ENCODE measurements around the gene GRIN2A.

Gene GRIN2A

DNA sequence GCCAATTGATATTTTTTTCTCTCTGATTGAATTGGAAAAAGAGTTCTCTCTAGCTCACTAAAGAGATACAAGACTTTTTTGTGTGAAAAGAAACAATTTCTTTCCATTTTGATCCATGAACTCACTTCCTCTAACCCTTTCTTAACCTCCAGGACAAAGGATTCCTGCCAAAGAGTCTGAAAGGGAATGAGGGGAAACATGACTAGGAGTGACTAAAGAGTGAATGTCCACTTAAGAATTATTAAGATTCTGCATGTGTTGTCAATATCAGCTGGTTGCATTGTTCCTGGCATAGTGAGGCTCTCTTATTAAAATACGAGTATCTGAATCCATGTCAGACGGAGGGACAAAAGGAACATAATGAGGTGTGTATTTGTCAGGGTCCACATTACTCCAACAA lies 344.7 kb downstream of the GRIN2A start:
- TF ChIP-seq, protein P1, sequence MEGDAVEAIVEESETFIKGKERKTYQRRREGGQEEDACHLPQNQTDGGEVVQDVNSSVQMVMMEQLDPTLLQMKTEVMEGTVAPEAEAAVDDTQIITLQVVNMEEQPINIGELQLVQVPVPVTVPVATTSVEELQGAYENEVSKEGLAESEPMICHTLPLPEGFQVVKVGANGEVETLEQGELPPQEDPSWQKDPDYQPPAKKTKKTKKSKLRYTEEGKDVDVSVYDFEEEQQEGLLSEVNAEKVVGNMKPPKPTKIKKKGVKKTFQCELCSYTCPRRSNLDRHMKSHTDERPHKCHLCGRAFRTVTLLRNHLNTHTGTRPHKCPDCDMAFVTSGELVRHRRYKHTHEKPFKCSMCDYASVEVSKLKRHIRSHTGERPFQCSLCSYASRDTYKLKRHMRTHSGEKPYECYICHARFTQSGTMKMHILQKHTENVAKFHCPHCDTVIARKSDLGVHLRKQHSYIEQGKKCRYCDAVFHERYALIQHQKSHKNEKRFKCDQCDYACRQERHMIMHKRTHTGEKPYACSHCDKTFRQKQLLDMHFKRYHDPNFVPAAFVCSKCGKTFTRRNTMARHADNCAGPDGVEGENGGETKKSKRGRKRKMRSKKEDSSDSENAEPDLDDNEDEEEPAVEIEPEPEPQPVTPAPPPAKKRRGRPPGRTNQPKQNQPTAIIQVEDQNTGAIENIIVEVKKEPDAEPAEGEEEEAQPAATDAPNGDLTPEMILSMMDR (IDR thresholded peaks at IDR 0.05; ENCODE audit: low read depth, low read length) = no peak

DNA sequence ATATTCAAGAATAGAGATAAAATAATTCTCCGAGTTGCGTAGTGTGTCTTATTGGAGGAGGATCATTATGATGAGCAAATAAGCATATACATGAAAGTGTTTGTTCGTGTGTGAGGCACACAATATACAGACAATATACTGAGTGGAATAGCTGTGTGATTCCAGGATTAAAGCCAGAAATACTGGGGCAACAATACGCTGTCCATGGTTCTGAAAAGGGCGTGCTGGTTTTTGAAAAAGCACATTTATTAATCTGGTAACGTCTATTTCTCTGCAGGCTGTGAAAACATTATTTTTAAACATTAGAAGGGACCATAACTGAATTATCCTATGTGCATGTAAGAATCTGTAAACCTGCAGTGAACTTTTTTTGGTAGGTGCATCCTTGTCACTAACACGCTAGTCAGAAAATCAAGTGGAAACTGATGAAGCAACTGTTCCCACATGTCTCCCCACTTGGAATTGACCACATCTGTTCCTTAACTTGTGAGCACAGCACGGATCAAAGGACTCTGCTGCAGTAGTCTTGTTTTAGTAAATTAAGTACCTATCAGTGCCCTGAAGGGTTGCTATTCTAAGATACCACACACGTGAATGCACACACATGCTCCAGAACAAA lies 346.0 kb downstream of the GRIN2A start:
- TF ChIP-seq, protein P1 (IDR thresholded peaks at IDR 0.05; ENCODE audit: low read depth, low read length) = no peak
- no peak overlapping the region for H3K4me3 ChIP-seq (ENCODE audit: low read depth, low read length)

More for the DNA sequence above, 344.7 kb downstream of the GRIN2A start:
- H3K4me3 ChIP-seq (ENCODE audit: low read depth, low read length) = no peak overlapping the region

DNA sequence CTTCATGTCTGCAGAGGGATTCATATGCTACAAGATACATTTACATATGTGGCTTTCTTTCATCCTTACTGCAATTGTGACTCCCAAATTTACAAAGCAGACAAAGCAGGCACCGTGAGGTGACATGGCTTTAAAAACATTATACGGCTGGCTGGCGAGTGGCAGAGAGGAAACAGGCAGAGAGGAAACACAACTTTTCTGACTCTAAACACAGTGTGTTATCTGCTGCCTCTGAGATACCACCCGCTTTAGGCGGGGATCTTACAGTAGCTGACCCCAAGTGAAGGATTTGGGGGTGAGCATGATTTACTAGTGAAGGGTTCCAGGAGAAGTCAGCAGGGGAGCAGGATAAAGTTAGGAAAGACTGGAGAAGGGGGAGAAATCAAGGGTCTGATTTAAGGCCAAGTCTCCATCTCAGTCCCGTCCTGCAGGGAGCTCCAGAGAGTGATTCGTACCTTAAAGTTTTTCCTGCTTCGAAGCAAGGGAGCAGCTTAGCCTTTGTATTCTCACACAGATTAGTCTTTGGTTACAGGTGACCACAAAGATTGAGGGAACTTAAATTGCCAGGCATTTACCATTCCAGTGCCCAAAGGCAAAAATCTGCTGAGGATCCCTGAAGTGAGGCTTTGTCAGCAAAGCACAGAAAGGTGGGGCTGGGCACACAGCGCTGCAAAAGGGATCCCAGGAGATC lies 355.0 kb downstream of the GRIN2A start:
- no peak overlapping the region for H3K4me3 ChIP-seq (ENCODE audit: low read depth, low read length)
- TF ChIP-seq, protein P1 (IDR thresholded peaks at IDR 0.05; ENCODE audit: low read depth, low read length) = no peak

DNA sequence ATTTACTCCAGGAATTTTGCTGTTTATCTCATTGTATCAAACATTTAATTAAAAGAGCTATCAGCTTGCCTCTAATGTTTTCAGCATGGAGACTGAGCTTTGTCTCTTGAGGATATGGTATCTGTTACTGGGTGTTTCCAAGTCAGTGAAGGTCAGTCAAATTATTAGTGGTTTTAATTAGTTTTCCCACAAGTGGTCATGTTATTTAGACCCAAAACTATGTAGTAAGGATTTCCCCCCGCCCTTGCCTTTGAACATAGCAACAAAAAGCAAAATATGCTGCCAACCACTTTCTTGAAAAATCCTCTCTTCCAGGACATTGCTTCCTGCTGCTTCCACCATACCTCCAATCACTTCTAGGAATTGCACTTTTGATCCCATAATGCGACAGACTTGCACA lies 355.6 kb downstream of the GRIN2A start:
- TF ChIP-seq, protein P1 (IDR thresholded peaks at IDR 0.05; ENCODE audit: low read depth, low read length) = no peak
- H3K4me3 ChIP-seq (ENCODE audit: low read depth, low read length) = no peak overlapping the region

DNA sequence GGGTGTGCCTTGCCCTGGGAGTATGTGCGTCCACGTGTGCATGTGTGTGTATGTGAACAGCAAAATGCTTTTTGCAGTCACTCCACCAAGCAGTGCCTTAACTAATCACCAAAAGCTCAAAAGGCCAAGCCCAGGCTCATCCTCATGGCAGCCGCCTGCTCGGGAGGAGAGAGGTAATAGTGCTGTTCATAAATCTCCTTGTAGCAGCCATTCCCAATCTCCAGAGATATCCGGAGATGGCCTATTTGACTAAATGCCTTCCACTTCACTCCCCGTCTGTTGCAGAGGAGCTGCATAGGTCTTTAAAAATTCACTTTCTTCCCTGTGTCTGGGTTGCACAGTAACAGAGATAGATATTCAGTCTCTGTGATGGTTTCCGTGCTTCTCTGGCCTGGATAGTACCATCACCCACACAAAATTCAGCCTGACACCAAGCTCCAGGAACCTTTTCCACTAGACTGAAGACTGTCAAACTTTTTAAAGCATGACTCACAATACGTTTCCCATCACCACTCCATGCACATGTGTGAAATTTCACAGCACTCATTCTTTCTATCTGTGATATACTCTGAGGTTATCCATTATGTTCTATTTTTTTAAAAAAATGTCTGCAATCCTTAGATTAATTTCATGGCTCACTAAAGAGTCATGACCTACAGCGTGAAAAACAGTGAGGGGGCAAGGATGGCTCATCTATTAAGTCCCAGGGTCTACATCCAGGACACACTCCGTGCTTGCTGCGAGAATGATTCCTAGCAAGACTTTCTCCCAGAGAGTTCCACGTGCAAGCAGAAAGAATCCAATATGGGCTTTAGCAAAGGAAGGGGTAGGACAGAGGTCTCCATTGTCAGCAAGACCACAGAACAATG lies 357.8 kb downstream of the GRIN2A start:
- TF ChIP-seq, protein P1 (IDR thresholded peaks at IDR 0.05; ENCODE audit: low read depth, low read length) = no peak
- no peak overlapping the region for H3K4me3 ChIP-seq (ENCODE audit: low read depth, low read length)

DNA sequence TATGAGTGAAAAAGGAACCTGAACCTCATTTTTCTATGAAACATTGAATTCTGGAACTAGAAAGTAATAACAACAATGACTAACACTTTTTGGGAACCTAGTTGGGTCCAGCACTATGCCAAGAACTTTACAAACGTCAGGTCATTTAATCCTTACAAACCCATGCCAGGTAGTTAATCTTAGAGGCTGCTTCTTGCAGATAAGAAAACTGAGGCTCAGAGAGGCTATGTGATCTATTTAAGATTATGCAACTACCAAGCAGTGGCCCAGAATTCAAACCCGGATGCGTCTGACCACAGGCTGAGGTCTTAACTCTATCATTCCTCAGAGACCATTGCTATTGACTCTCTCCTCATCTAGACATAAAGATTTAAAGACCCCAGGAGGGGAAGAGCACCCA lies 358.7 kb downstream of the GRIN2A start:
- TF ChIP-seq, protein P1 (IDR thresholded peaks at IDR 0.05; ENCODE audit: low read depth, low read length) = no peak
- no peak overlapping the region for H3K4me3 ChIP-seq (ENCODE audit: low read depth, low read length)
